ENCODE measurements around the gene CDKL1.

CDKL1 gene

DNA sequence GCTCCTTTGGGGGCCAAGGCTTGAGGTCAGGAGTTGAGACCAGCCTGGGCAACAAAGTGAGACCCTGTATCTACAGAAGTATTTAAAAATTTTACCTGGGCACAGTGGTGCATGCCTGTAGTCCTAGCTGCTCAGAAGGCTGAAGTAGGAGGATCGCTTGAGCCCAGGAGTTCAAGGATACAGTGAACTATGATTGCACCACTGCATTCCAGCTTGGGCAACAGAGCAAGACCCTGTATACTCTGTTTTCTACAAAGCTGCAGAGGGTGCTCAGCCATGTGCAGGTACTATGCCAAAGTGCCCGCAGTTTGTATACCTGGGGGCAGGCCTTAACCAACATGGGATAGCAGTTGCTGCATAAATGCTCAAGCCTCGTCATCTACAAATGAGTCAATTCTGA lies 26.8 kb upstream of the CDKL1 start:
- Histone ChIP-seq H3K36me3 (peaks cover 29 to 58% (median 41%) of the 10 kb centered on the region in 3 donors), H3K9me3 (no peaks in the 10 kb centered on the region), H3K27ac (no peak overlapping the region), H3K4me3 (no peak overlapping the region), H3K4me1 (no peaks in the 10 kb centered on the region), H3K27me3 (no peaks in the 10 kb centered on the region)
- intact Hi-C loops (cut with DNase I; ENCODE audit: low total_unique reads), result no loop called here
- TF ChIP-seq, protein P1, sequence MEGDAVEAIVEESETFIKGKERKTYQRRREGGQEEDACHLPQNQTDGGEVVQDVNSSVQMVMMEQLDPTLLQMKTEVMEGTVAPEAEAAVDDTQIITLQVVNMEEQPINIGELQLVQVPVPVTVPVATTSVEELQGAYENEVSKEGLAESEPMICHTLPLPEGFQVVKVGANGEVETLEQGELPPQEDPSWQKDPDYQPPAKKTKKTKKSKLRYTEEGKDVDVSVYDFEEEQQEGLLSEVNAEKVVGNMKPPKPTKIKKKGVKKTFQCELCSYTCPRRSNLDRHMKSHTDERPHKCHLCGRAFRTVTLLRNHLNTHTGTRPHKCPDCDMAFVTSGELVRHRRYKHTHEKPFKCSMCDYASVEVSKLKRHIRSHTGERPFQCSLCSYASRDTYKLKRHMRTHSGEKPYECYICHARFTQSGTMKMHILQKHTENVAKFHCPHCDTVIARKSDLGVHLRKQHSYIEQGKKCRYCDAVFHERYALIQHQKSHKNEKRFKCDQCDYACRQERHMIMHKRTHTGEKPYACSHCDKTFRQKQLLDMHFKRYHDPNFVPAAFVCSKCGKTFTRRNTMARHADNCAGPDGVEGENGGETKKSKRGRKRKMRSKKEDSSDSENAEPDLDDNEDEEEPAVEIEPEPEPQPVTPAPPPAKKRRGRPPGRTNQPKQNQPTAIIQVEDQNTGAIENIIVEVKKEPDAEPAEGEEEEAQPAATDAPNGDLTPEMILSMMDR (IDR thresholded peaks at IDR 0.05), result no peak
- DNase-seq, result no peak

DNA sequence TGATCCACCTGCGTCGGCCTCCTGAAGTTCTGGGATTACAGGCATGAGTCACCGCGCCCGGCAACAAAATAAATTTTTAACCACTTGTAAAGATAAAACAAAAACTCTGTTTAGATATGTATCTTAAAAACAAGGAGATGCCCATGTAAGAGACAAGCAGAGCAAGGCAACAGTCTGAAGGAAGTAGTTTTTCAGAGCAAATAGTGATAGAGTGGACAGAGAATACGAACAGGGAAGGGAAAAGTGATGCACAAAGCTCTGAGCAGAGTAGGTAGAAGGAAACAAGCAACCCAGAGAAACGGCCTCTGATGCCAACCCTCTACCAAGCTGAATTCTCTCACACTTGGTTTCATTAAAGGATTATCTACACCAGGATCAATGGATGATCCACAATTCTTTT lies 24.8 kb upstream of the CDKL1 start:
- H3K9me3 ChIP-seq, result no peaks in the 10 kb centered on the region
- TF ChIP-seq, protein P1 (IDR thresholded peaks at IDR 0.05), result no peak
- H3K4me1 ChIP-seq, result no peaks in the 10 kb centered on the region
- no peak overlapping the region for H3K27ac ChIP-seq
- H3K4me3 ChIP-seq, result no peak overlapping the region
- intact Hi-C loops (cut with DNase I; ENCODE audit: low total_unique reads), result no loop called here
- no peaks in the 10 kb centered on the region for H3K27me3 ChIP-seq
- H3K36me3 ChIP-seq, result peaks cover 38 to 62% (median 49%) of the 10 kb centered on the region in 3 donors
- no peak for DNase-seq

DNA sequence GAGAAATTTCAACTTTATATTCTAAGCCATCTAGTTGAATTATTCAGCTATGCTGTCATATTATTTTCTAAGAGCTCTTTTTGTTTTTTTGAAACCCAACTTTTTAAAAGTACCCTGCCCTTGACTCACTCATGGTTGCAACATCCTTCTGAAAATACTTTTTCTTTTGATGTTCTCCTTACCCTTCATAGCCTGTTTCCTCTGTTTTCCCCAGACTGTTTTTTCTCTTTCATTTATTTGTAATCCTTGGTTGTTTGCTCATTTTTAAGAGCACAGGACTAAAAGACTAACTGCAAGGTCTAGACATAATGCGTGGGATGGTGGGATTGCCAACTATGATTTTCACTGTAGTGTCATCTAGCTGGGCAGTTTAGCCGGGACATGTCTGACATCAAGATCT lies 21.2 kb upstream of the CDKL1 start:
- Histone ChIP-seq H3K27ac (no peak overlapping the region), H3K9me3 (no peaks in the 10 kb centered on the region), H3K36me3 (peaks cover 26 to 49% (median 39%) of the 10 kb centered on the region in 3 donors), H3K27me3 (no peaks in the 10 kb centered on the region), H3K4me3 (no peak overlapping the region), H3K4me1 (no peaks in the 10 kb centered on the region)
- intact Hi-C loops (cut with DNase I; ENCODE audit: low total_unique reads), result no loop called here
- TF ChIP-seq, protein P1 (IDR thresholded peaks at IDR 0.05), result no peak
- no peak for DNase-seq

DNA sequence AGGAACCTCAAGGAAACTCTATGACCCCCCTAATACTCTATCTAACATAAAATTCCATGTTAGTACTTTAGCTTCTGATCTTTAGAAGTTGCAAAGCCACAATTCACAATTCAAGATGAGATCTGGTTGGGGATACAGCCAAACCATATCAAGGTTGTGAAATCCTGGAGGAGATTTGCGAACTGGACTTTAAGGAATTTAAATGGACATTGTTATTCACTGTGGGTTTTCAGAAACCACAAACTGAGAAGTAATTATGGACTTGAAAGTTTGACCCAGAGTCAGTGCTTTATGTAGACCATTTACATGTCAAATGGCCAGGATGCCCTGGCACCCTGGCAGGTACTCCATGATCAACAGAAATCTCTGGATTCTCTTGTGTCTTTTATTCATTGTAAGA lies 14.2 kb upstream of the CDKL1 start:
- Histone ChIP-seq H3K27ac (no peak overlapping the region), H3K36me3 (peaks cover 0 to 2% (median 0%) of the 10 kb centered on the region in 3 donors), H3K4me3 (no peak overlapping the region), H3K9me3 (no peaks in the 10 kb centered on the region), H3K27me3 (no peaks in the 10 kb centered on the region), H3K4me1 (no peaks in the 10 kb centered on the region)
- no peak for DNase-seq
- TF ChIP-seq, protein P1 (IDR thresholded peaks at IDR 0.05), result no peak
- intact Hi-C loops (cut with DNase I; ENCODE audit: low total_unique reads), result no loop called here

DNA sequence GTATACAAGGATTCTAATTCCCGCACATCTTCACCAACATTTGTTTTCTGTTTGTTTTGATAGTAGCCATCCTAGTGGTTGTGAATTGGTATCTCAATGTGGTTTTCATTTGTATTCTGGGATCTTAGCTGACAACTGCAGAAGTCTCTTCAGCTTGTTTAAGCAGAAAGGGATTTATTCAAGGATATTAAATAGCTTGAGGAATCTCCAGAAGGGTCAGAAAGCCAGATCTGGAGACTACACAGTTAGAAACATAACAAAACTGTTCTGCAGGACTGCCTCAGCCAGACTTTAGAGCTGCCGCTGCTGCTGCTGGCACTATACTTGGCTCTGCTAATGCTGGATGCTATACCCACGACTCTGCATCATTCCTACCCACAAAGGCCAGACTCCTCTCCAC lies 13.4 kb upstream of the CDKL1 start:
- TF ChIP-seq, protein P1 (IDR thresholded peaks at IDR 0.05), result no peak
- Histone ChIP-seq H3K9me3 (no peaks in the 10 kb centered on the region), H3K27ac (no peak overlapping the region), H3K4me3 (no peak overlapping the region), H3K36me3 (no peaks in the 10 kb centered on the region), H3K27me3 (no peaks in the 10 kb centered on the region), H3K4me1 (no peaks in the 10 kb centered on the region)
- intact Hi-C loops (cut with DNase I; ENCODE audit: low total_unique reads), result no loop called here
- DNase-seq, result no peak

Measured in tibial artery (tissue), 4 donors.